ENCODE measurements around the gene HNF4A.

- TF ChIP-seq CTCF (IDR thresholded peaks at IDR 0.05) (no peak), POLR2AphosphoS5 (IDR thresholded peaks at IDR 0.05; ENCODE audit: insufficient read depth in 1 of 2, low read depth in 1 of 2) (no peak), POLR2A (IDR thresholded peaks at IDR 0.05) (no peak)
Observed at GRCh38 chr20:44432618-44433577, 77.4 kb downstream of the HNF4A start.
